ENCODE results near the gene LIM2. TPM values are rescaled to one million over a fixed set of nuclear protein-coding genes. Genes with fewer than 3 reads are reported as not detected.
A peak's percentile ranks its signal among the peaks of the same experiment; 100 is the strongest.

LIM2 gene
- total and polyA plus RNA-seq, 9 of the 15 experiments (the other 6 are each of a cell fraction or from before 2014, with no cell fraction given) = 0.07 to 0.45 (median 0.18) TPM; not detected in 4

DNA sequence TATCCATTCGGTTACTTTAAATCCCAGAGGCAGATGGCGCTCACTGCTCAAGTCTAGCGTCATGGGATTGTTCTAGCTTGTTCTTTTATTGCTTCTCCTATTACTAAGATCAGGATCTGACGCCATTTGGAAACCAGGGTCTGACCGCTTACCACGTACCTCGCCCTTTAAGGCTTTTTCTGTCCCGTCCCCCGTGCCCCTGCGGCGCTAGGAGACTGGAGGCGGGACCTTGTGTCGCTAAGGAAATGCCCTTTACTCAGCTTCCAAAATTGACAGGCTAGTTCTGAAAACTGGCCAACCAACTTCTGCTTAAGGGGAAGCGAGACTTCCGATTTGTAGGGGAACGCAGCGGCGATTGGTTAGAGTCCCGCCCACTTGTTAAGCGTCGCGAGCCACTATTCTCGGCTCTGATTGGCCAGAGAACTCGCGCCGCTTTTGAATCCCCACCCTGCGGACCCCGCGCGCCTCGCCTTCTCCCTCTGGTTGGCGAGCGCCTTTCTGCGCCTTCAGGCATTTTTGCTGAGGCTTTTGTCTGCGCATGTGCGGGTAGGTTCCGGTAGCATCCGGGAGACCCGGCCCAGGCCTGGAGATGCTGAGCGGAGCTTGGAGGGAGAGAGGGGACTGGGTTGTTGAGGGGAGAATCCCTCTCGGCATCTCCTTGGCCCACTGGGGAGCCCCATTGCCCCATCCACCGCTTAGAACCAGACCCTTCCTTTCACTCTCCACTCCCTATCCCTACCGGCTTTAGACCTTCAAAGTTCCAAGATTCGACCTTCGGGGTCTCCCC lies 6.5 kb upstream of the LIM2 start (continued):
- TF ChIP-seq, protein P1, sequence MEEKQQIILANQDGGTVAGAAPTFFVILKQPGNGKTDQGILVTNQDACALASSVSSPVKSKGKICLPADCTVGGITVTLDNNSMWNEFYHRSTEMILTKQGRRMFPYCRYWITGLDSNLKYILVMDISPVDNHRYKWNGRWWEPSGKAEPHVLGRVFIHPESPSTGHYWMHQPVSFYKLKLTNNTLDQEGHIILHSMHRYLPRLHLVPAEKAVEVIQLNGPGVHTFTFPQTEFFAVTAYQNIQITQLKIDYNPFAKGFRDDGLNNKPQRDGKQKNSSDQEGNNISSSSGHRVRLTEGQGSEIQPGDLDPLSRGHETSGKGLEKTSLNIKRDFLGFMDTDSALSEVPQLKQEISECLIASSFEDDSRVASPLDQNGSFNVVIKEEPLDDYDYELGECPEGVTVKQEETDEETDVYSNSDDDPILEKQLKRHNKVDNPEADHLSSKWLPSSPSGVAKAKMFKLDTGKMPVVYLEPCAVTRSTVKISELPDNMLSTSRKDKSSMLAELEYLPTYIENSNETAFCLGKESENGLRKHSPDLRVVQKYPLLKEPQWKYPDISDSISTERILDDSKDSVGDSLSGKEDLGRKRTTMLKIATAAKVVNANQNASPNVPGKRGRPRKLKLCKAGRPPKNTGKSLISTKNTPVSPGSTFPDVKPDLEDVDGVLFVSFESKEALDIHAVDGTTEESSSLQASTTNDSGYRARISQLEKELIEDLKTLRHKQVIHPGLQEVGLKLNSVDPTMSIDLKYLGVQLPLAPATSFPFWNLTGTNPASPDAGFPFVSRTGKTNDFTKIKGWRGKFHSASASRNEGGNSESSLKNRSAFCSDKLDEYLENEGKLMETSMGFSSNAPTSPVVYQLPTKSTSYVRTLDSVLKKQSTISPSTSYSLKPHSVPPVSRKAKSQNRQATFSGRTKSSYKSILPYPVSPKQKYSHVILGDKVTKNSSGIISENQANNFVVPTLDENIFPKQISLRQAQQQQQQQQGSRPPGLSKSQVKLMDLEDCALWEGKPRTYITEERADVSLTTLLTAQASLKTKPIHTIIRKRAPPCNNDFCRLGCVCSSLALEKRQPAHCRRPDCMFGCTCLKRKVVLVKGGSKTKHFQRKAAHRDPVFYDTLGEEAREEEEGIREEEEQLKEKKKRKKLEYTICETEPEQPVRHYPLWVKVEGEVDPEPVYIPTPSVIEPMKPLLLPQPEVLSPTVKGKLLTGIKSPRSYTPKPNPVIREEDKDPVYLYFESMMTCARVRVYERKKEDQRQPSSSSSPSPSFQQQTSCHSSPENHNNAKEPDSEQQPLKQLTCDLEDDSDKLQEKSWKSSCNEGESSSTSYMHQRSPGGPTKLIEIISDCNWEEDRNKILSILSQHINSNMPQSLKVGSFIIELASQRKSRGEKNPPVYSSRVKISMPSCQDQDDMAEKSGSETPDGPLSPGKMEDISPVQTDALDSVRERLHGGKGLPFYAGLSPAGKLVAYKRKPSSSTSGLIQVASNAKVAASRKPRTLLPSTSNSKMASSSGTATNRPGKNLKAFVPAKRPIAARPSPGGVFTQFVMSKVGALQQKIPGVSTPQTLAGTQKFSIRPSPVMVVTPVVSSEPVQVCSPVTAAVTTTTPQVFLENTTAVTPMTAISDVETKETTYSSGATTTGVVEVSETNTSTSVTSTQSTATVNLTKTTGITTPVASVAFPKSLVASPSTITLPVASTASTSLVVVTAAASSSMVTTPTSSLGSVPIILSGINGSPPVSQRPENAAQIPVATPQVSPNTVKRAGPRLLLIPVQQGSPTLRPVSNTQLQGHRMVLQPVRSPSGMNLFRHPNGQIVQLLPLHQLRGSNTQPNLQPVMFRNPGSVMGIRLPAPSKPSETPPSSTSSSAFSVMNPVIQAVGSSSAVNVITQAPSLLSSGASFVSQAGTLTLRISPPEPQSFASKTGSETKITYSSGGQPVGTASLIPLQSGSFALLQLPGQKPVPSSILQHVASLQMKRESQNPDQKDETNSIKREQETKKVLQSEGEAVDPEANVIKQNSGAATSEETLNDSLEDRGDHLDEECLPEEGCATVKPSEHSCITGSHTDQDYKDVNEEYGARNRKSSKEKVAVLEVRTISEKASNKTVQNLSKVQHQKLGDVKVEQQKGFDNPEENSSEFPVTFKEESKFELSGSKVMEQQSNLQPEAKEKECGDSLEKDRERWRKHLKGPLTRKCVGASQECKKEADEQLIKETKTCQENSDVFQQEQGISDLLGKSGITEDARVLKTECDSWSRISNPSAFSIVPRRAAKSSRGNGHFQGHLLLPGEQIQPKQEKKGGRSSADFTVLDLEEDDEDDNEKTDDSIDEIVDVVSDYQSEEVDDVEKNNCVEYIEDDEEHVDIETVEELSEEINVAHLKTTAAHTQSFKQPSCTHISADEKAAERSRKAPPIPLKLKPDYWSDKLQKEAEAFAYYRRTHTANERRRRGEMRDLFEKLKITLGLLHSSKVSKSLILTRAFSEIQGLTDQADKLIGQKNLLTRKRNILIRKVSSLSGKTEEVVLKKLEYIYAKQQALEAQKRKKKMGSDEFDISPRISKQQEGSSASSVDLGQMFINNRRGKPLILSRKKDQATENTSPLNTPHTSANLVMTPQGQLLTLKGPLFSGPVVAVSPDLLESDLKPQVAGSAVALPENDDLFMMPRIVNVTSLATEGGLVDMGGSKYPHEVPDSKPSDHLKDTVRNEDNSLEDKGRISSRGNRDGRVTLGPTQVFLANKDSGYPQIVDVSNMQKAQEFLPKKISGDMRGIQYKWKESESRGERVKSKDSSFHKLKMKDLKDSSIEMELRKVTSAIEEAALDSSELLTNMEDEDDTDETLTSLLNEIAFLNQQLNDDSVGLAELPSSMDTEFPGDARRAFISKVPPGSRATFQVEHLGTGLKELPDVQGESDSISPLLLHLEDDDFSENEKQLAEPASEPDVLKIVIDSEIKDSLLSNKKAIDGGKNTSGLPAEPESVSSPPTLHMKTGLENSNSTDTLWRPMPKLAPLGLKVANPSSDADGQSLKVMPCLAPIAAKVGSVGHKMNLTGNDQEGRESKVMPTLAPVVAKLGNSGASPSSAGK (IDR thresholded peaks at IDR 0.05) = peak; percentile 91
- TF ChIP-seq, protein P2, sequence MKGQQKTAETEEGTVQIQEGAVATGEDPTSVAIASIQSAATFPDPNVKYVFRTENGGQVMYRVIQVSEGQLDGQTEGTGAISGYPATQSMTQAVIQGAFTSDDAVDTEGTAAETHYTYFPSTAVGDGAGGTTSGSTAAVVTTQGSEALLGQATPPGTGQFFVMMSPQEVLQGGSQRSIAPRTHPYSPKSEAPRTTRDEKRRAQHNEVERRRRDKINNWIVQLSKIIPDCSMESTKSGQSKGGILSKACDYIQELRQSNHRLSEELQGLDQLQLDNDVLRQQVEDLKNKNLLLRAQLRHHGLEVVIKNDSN (CRISPR knock-in tag; IDR thresholded peaks at IDR 0.05) = peak; percentile 44; the same call in 1 of the 2 replicates
- TF ChIP-seq FOXA3 (CRISPR knock-in tag; conservative IDR thresholded peaks at IDR 0.05 in 1 of 2, IDR thresholded peaks at IDR 0.05 in 1 of 2) = no peak
- TF ChIP-seq ETV6 (IDR thresholded peaks at IDR 0.05; ENCODE audit: borderline replicate concordance in 1 of 2, low read depth in 2 of 2, low read length in 1 of 2) = no peak
- TF ChIP-seq ETV6 (CRISPR knock-in tag; IDR thresholded peaks at IDR 0.05; ENCODE audit: borderline replicate concordance) = no peak
- TF ChIP-seq RB1 (IDR thresholded peaks at IDR 0.05; ENCODE audit: low read depth) = 0 out of 2 replicates have a peak, but pooled peaks have one; percentile 26
- TF ChIP-seq ZKSCAN1 (IDR thresholded peaks at IDR 0.05; ENCODE audit: low read depth, low read length) = 0 out of 2 replicates have a peak, but pooled peaks have one; percentile 14
- peak; percentile 98 for TF ChIP-seq ZBTB7A (IDR thresholded peaks at IDR 0.05; ENCODE audit: borderline replicate concordance, control insufficient read depth, low read depth, low read length)
- TF ChIP-seq RBBP5 (IDR thresholded peaks at IDR 0.05; ENCODE audit: borderline replicate concordance, insufficient read depth, low read length, poor library complexity, severe bottlenecking) = peak; percentile 14
- TF ChIP-seq, protein P3, sequence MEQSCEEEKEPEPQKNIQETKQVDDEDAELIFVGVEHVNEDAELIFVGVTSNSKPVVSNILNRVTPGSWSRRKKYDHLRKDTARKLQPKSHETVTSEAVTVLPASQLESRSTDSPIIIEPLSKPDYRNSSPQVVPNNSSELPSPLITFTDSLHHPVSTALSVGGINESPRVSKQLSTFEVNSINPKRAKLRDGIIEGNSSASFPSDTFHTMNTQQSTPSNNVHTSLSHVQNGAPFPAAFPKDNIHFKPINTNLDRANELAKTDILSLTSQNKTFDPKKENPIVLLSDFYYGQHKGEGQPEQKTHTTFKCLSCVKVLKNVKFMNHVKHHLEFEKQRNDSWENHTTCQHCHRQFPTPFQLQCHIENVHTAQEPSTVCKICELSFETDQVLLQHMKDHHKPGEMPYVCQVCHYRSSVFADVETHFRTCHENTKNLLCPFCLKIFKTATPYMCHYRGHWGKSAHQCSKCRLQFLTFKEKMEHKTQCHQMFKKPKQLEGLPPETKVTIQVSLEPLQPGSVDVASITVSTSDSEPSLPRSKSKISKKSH (CRISPR knock-in tag; IDR thresholded peaks at IDR 0.05) = no peak
- TF ChIP-seq ZNF134 (CRISPR knock-in tag; conservative IDR thresholded peaks at IDR 0.05) = no peak
- TF ChIP-seq CREM (IDR thresholded peaks at IDR 0.05; ENCODE audit: low read depth) = peak; percentile 84
